Stimulated activated CD8-positive, alpha-beta memory T cell treated with anti-CD3 and anti-CD28 coated beads, Interleukin-7, amount 100 ng/mL, for 48 hours (primary cell): Measurements from ENCODE around the gene SVIL.

Experiments
- DNase-seq, 2 donors: peaks; one replicate each; pipeline ENCODE4 v3.0.0-alpha.2; 2020; ENCODE audit warnings: low read depth in 1 of 2; ENCODE audit errors: extremely low read depth in 1 of 2

Gene SVIL, protein sequence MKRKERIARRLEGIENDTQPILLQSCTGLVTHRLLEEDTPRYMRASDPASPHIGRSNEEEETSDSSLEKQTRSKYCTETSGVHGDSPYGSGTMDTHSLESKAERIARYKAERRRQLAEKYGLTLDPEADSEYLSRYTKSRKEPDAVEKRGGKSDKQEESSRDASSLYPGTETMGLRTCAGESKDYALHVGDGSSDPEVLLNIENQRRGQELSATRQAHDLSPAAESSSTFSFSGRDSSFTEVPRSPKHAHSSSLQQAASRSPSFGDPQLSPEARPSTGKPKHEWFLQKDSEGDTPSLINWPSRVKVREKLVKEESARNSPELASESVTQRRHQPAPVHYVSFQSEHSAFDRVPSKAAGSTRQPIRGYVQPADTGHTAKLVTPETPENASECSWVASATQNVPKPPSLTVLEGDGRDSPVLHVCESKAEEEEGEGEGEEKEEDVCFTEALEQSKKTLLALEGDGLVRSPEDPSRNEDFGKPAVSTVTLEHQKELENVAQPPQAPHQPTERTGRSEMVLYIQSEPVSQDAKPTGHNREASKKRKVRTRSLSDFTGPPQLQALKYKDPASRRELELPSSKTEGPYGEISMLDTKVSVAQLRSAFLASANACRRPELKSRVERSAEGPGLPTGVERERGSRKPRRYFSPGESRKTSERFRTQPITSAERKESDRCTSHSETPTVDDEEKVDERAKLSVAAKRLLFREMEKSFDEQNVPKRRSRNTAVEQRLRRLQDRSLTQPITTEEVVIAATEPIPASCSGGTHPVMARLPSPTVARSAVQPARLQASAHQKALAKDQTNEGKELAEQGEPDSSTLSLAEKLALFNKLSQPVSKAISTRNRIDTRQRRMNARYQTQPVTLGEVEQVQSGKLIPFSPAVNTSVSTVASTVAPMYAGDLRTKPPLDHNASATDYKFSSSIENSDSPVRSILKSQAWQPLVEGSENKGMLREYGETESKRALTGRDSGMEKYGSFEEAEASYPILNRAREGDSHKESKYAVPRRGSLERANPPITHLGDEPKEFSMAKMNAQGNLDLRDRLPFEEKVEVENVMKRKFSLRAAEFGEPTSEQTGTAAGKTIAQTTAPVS (N-terminal part only)

DNA sequence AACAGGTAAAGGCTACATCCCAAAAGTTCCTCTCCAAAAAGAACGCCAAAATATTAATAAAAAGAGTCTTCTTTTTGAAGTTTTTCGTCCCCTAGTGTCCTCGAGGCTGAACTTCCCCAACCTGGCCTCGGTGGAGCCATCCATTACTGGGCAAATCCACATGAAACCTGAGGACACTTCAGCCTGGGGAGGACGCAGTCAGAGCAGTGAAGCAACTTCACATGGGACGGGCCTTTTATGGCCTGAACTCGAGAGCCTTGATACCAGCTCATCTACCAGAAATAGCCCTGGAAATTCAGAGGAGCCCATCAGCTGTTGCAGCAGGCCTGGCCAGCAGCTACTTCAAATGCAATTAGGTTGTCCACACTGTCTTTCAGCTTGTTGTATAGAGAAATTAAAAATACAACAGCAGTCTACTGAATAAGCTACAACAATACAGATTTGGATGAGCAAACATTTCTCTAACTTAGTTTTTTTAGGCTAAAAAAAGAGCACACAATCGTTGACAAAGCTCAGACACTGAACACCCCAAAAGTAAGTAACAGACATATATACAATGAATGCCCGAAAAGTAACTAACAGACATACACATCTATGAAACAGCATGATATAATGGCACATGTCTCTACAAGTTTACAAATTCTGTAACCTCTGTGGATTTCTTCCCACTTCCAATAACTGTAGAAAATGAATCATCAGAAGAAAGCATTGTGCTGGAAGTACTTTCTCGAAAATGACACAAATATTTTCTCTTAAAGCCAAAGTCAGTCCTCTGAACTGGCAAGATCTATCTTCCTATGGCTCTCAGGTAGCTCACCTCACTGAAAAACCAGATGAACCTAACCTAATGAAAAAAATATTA lies at the start of gene SVIL:
Gene SVIL (minus strand): TSS at position 208 of the 862 bp plus-strand sequence. CDS start 79,913 bp downstream, outside the sequence.
- DNase-seq, result no peak

DNA sequence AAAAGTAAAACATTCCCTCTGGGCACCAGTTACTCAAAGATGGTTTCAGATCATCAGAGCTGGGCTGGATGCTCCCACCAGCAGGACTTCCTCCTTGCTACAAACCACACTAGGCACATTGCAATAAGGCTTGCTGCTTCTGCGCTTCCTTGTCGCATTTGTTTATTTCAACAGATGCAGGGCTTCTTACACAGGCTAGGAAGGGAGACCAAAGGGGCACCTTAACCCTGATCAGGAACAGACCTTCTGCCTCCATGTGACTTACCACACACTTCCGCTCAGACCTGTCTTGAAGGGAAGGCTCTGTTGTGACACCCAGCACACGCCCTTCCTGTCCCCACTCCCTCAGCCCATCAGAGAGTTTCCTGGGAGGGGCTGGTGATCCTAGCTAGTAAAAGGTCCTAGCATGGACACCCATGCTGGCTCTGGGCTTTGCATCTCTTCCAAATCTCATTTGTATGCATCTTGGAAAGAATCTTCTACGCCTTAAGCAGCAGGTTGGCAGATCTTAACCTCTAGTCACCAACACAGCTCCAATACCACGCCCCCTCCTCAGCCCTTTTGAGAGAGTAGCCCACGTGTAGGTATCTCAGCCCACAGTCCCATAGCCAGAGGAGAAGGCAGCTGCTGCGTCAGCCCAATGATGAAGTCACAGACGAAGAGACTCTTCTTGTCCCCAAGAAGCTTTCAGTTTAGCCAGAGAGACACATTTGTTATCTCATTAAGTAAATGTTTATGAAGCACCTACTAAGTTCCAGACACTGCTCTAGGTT lies 47.1 kb upstream of the SVIL start:
- DNase-seq, result no peak

DNA sequence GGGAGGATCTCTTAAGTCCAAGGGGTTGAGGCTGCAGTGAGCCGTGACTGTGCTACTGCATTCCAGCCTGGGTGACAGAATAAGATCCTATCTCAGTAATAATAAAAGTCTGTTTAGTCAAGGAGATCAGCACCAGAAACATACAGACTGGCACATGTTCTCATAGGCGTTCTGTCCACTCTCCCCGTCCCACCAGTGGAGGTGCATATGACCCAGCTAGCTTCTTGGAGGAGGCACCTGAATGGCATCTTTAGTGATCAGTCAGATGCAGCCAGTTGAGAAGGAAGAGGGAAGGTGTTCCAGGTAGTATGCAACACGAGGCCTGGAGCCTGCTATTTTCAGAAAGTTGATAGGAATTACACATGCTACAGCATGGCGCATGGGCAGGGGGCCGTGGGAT lies 45.3 kb upstream of the SVIL start:
- DNase-seq, result no peak

DNA sequence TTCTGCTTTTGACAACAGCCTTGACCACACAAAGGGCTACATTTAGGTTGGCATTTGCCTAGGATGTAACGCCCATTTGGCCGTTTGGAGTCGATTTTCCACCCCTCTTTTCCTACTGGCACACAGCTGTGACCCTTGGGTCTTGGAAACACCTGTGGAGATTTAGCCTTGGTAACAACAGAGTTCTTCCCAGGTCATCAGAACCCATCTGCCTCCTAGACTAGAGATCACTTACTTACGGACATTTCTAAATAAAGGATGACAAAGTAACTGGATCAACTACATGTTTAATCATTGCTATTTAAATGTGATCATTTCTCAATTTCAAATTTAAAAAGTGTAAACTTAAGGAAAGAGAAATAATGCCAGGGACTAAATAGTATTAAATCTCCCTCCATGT lies 42.0 kb upstream of the SVIL start:
- no peak for DNase-seq

DNA sequence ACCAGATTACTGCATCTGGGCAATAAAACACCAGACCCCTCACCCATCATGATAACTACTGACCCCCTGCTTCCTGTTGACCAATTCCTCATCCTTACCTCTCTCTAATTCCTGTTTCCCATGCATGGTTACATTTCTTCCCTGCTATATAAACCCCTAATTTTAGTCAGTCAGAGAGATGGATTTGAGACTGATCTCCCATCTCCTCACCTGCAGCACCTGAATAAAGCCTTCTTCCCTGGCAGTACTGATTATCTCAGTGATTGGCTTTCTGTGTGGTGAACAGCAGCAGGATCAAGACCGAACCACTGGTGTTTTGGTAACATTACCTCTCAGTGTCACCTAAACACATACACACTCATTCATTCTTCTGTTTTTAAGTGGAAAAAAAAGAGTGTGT lies 41.2 kb upstream of the SVIL start:
- no peak for DNase-seq

DNA sequence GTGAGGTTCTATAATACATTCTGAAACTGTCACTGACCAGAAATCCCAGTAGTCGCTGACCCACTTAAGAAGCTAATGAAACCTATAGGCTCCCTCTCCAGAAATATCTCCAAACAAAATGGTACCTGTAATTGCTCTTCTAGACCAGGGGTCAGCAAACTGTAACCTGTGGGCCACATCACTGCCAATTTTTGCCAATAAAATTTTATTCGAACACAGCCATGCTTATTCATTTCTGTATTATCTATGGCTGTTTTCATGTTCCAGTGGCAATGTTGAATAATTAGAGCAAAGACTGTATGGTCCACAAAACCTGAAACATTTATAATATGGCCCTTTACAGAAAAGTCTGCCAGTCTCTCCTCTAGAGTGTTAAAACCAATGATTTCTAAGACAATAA lies 37.2 kb upstream of the SVIL start:
- DNase-seq, result no peak

DNA sequence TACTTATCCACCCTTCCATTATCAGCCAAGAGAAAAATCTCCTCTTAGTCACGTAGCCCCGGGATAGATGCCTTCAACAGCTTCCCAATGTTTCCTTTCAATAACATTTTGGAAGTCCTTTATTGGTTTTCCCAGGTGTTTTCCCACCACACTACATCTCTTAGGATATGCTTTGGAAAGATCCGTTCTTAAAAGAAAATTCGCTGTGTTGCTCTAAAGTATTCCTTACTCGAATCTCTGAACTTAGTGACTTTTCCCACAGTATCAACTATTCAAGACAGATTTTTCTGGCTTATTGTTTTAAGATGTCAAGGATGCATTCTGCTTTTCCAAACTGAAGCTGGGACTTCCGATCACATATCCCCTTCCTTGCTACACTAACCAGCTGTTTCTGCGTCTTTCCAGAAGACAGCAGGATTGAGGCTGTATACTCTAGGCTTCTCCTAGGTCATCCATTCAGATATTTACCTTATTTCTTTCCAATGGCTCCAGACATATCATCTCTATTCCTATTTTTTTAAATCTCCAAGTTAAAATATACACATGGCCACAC lies 36.5 kb upstream of the SVIL start:
- DNase-seq, result no peak

DNA sequence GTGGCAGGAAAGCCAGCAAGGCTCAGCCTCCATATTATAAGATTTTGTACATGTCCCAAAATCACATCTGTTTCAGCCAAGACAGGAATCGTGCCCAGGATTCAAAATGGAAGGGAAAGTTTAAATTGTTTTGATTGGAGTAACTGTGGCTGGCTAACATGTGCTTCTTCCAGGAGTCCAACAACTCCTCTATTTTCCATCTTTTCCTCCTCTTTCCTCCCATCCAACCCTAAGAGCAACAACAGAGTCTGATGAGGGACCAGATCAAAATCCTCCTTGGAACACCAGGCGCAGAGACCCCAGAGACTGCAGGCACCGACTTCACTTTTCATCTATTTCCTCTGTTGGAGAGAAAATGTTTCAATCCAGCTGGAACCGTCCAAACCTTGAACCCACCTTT lies 36.0 kb upstream of the SVIL start:
- no peak for DNase-seq

DNA sequence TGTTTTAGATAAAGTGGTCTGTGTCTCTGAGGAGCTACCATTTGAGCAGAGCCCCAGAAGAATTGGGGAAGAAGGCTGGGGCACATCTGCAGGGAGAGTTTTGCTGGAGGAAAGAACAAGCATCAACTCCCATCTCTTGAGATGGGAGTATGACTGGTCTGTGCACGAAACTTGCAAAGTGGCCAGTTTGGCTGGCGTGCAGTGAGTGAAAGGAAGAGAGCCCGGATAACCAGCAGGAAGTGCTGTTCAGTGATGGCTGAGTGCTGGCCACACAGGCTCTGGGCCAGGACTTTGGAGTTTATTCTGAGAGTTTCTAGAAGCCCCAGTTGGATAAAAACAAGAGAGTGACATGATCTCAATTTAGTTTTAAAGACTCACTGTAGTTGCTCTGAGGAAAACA lies 34.4 kb upstream of the SVIL start:
- no peak for DNase-seq

DNA sequence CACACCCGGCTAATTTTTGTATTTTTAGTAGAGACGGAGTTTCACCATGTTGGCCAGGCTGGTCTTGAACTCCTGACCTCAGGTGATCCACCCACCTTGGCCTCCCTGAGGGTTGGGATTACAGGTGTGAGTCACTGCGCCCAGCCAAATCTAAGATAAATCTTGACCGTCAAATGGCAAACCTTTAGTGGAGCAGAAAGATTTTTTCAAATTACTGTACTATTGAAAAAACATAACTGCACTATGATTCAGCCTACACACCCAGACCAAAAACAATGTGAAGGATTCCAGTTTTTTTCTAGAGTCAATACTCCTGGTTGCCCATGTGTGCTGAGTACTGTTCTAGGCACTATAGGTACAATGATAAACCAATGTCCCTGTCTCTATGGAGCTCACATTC lies 33.9 kb upstream of the SVIL start:
- DNase-seq, result no peak

DNA sequence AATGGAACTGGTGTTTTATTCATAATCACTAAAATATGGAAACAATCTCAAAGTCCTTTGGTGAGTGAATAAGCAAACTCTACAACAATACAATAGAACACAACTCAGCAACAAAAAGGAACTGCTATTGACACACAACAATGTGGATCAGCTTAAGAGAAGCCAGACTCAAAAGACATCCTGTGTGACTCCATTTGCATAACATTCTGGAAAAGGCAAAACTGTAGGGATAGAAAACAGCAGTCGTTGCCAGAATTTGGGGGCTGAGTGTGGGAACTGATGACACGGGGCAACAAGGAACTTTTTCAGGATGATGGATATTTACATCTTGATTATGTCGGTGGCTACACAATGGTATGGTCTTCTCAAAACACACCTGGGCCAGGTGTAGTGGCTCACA lies 32.4 kb upstream of the SVIL start:
- DNase-seq, result no peak

DNA sequence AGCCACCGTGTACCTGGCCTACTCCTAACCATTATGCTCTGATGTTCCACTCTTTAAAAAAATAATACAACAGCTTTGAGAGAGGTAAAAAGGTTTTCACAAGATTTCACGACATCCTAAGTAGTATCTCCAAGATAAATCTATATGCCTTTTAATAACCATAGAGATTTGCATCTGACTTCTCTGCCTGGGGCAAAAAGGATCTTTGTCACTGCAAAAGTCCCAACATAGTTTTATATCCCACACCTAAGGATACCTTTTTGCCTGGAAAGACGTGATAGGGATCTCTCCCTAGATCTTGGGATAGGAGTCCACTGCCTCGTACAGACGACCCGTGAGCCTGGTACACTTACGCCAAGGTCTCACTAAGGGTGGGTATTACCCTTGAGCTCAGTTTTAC lies 31.4 kb upstream of the SVIL start:
- no peak for DNase-seq

DNA sequence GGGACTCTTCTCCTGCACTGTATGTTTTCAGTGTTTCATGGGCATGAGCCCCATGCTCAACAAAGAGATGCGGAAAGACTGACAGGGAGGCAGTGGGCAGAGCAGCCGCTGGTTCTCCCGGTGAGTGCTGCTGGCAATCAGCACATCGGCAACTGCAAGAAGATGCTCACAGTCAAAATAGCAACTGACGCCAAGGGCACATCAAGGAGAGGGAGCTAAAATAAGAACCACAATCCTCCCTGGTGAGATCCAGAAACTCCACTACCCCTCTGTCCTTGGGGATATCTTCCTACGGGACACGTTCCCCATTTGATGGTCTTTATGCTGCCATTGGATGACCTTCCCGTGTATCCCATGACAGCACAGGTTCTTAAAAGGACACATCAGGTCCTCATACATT lies 28.9 kb upstream of the SVIL start:
- DNase-seq, result no peak

DNA sequence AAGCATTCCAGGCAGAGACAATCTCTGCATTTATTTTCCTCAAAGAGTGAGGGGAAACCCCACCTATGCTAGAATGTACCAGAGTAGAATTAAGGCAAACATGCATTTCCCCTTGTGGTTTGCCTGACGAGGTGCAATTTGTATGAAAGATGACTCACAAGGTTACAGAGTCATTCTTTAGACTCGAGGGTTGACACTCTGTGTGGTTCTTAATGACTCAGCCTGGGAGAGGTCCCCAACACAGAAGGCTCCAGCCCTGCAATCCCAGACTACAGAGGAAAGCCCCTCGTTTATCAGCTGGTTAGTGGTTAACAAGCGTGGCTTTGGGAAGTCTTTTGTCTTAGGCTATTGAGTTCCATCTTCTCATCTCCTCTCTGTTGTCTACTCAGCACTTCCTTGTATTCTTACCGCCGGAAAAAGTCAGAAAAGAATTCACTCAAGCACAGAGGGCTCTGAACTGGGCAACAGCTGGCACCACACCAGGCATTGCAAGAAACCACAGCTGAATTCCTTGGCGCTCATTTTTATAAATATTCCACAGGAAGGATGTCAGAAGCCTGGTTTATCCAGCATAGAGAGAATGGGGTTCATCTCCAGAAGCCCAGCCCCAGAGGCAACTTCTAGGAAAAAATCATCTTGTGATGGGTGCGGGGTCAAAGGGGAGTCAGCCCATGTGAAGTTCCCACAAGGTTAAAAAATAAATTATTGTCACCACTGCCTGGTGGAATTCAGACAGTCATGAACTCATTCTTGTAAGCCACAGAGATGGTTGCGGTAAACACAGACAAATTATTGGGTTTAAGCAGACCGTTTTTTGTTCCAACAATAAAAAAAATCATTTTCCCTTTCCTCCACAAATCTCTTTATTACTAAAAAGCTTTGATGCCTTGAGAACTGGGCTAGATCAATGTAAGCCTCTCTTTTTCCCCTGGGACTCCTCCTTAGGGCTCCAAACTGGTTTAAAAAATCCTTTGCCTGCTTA lies 24.5 kb upstream of the SVIL start:
- DNase-seq, result peak; percentile 40 to 64

DNA sequence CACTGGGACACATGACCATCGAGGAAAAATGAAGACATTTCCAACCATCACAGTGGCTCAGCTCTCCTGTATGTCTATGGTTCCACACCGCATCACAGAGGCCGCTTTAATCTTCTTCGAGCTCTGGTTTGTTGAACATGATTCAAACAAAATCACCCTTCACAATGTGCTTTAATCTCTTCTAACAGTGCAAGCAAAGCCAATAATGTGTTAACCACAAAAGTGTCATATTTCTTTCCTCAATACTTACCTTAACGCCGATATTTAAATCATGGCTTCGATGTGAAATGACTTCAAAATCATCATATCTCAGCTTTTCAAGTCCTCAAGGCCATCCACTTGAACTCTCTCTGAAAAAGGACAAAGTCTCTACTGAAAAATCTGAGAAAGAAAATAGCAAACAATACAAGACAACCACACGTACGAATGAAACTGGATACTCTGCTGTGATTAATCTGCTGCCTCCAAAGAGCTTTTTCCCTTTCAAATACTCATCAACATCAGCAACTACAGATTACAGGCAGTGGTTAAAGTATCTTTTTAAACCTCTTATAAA lies 23.0 kb upstream of the SVIL start:
- DNase-seq, result no peak

DNA sequence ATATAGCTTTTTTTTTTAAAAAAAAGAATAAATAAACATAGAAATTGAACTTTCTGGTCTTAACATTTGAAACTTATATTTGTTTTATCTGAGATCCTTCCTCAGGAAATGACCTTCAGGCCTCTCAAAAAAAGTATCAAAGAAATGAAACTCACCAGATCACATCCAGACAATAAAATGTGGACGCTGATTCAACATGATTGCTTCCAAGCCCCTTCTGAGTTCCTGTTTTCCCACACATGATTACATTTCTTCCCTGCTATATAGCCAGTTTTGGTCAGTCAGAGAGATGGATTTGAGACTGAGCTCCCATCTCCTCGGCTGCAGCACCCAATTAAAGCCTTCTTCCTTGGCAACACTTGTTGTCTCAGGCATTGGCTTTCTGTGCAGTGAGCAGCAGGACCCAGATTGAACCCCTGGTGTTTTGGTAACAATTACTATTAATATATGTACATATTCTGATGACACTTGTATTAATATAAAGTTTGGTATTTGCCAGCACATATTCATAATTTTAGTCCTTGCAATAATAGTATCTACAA lies 21.8 kb upstream of the SVIL start:
- DNase-seq, result no peak

DNA sequence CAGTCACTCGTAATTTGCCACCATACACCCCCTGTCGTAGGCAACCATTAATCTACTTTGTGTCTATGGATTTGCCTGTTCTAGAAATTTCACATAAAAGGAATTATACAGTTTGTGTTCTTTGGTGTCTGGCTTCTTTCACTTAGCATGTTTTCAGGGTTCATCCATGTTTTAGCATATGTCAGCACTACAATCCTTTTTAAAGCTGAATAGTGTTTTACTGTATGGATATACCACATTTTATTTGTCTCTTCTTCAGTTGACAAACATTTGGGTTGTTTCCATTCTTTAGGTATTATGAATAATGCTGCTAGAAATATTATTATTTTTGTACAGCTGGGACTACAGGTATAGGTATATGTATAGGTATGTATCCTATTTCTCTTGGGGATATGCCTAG lies 17.4 kb upstream of the SVIL start:
- no peak for DNase-seq

DNA sequence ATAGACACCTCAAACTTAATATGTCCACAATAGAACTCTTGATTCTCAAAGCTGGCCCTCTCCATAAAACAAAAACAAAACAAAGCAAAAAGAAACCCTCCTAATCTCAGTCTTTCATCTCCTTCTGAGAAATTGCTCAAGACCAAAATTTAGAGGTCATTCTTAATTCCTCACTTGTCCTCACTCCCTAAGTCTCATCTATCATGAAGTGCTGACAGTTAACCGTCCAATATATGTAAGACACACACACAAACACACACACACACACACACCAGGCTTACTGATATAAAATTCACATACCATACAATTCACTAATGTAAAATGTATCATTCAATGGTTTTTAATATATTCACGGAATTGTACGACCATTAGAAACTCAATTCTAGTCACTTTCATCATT lies 17.0 kb upstream of the SVIL start:
- no peak for DNase-seq
